ENCODE data around the gene ALK.

DNA sequence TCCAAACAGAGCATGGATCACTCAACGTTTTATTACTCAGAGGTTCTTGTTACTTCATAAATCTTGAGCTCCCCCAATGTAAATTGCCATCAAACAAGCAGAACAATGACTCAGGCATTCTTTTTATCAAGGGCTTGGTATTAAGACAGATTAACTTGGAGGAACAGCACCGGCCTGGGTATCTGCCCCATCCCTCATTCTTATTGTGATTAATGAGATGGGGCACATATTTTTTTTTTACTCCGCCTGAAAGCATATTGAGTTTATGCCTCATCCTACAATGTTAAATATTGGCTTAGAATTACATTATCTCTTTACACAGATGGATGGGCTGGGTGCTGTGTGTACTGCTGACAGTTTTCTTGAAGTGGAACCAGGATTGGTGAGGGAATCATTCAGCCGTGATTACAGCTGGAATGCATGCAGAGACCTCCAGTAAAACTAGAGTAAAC, 418.9 kb downstream of the ALK start:
- TF ChIP-seq CTCF (conservative IDR thresholded peaks at IDR 0.05) (no peak), ZFX (IDR thresholded peaks at IDR 0.05) (no peak)
